ENCODE data around the gene STN1. TPM values are rescaled to one million over a fixed set of nuclear protein-coding genes. Genes with fewer than 3 reads are reported as not detected.

Gene STN1
- total and polyA plus RNA-seq, 2 of the 4 experiments (the other 2 are of a cell fraction), result 17.8 to 32.3 TPM

GRCh38 chr10:103847346-103847745 lies 70.6 kb downstream of the STN1 start:
- ChIA-PET CTCF (interaction anchor here (0.6 kb wide), 1 partner anchor 21 kb away, joined by 3 read pairs; no protein-coding TSS in a partner anchor), POLR2A (ENCODE audit: unreplicated experiment) (no interaction called here)
- no CpG with 5 or more reads among the region's 7 CpGs for WGBS, 2 experiments (ENCODE audit: extremely low coverage in 2 of 2, insufficient read length in 1 of 2)
- no TSS peak for BruUV-seq (replicated peaks)
- in situ Hi-C loops (cut with MboI; ENCODE audit: low sequenced_read_pairs), result no loop called here
- Histone ChIP-seq H2AFZ (replicated peaks; ENCODE audit: low read length, poor library complexity) (no peak overlapping the region), H4K20me1 (ENCODE audit: insufficient read depth, low read length) (peaks cover 13% of the 10 kb centered on the region; the same call in 1 of the 2 replicates), H3K9ac (ENCODE audit: low read depth, low read length) (no peak overlapping the region), H2BK5ac (ENCODE audit: low read depth, low read length, poor library complexity, severe bottlenecking) (no peak overlapping the region), H2AK9ac (replicated peaks; ENCODE audit: low read depth, low read length, poor library complexity) (no peak overlapping the region), H4K5ac (ENCODE audit: low read depth, low read length) (no peak overlapping the region), H3K27ac (ENCODE audit: insufficient read depth, low read length) (no peak overlapping the region), H3K18ac (ENCODE audit: low read depth, low read length) (no peak overlapping the region), H4K8ac (ENCODE audit: low read depth in 2 of 2, low read length in 2 of 2) (no peak overlapping the region), H3K56ac (ENCODE audit: extremely low read depth, insufficient read depth, low read length) (no peak overlapping the region), H3K14ac (replicated peaks; ENCODE audit: low read depth, low read length) (no peak overlapping the region), H4K91ac (ENCODE audit: insufficient read depth, low read depth, low read length) (no peak overlapping the region), H3K4ac (ENCODE audit: low read depth, low read length) (no peak overlapping the region), H3K4me3 (ENCODE audit: insufficient read depth, low read depth, low read length) (no peak overlapping the region), H2BK120ac (ENCODE audit: low read depth, low read length) (no peak overlapping the region), H3K23ac (ENCODE audit: low read depth, low read length) (no peak overlapping the region), H3K79me1 (ENCODE audit: low read depth in 1 of 2, low read length in 2 of 2) (peaks cover 27 to 72% of the 10 kb centered on the region in 2 experiments), H2BK20ac (ENCODE audit: low read depth, low read length) (no peak overlapping the region), H3K36me3 (ENCODE audit: control insufficient read depth, insufficient read depth, low read length) (no peaks in the 10 kb centered on the region), H3K9me1 (ENCODE audit: insufficient read depth, low read length) (peaks cover 31% of the 10 kb centered on the region), H3K4me2 (ENCODE audit: low read depth, low read length) (no peak overlapping the region), H2AK5ac (ENCODE audit: low read depth, low read length) (no peak overlapping the region), H2BK15ac (ENCODE audit: low read depth, low read length) (no peak overlapping the region), H3K4me1 (ENCODE audit: control insufficient read depth, insufficient read depth, low read length) (peaks cover 30% of the 10 kb centered on the region), H3K9me3 (ENCODE audit: control insufficient read depth, insufficient read depth, low read length) (no peaks in the 10 kb centered on the region), H3K27me3 (ENCODE audit: control insufficient read depth, insufficient read depth, low read length) (no peaks in the 10 kb centered on the region)
- intact Hi-C loops (cut with micrococcal nuclease), result no loop called here
- ATAC-seq (ENCODE audit: low read depth), result no peak
- no peak for TF ChIP-seq CTCF (conservative IDR thresholded peaks at IDR 0.05; ENCODE audit: low read depth, low read length)
- TF ChIP-seq BHLHE40 (IDR thresholded peaks at IDR 0.05; ENCODE audit: low read depth, low read length), result no peak
- TF ChIP-seq FOS (IDR thresholded peaks at IDR 0.05; ENCODE audit: low read depth, low read length), result no peak
- no peak for TF ChIP-seq CEBPB (IDR thresholded peaks at IDR 0.05; ENCODE audit: low read depth, low read length)
- no peak for TF ChIP-seq POLR2A (IDR thresholded peaks at IDR 0.05; ENCODE audit: low read depth, low read length)
- TF ChIP-seq MXI1 (IDR thresholded peaks at IDR 0.05; ENCODE audit: borderline replicate concordance, low read depth, low read length), result no peak
- no peak for TF ChIP-seq MAFK (IDR thresholded peaks at IDR 0.05; ENCODE audit: low read depth, low read length)
- TF ChIP-seq SMC3 (IDR thresholded peaks at IDR 0.05; ENCODE audit: low read depth, low read length), result no peak
- no peak for TF ChIP-seq NFE2L2 (IDR thresholded peaks at IDR 0.05; ENCODE audit: low read depth, low read length)
- TF ChIP-seq MAZ (IDR thresholded peaks at IDR 0.05; ENCODE audit: borderline replicate concordance, low read depth, low read length), result no peak
- TF ChIP-seq RFX5 (IDR thresholded peaks at IDR 0.05; ENCODE audit: low read depth, low read length), result no peak
- TF ChIP-seq ELK1 (IDR thresholded peaks at IDR 0.05; ENCODE audit: borderline replicate concordance, low read depth, low read length), result no peak
- no peak for DNase-seq
- dilution Hi-C loops (cut with HindIII; ENCODE audit: low sequenced_read_pairs, unreplicated experiment), result no loop called here

Measured in IMR-90 (cell line).